ENCODE data around the gene MTERF1.

Gene MTERF1

GRCh38 chr7:91832493-91833045 is 47.9 kb downstream of the MTERF1 start:
- no peak for DNase-seq (ENCODE audit: low read depth)

DNA sequence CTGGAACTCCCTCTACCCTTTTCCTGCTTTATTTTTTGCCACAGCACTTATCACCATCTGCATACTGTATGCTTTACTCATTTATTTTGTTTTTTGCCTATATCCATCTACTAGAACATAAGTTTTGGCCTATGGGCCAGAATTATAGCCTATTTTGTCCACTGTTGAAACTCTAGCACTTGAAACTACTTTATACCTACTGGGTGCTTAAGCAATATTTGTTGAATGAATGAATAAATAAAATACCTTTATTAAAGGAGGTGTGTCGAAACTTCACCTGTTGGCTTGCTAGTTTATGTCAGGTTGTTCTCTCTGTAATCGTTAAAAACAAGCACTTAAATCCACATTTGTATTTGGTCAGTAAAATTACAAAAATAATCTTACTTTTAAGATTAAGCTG is 53.3 kb downstream of the MTERF1 start:
- no peak for DNase-seq (ENCODE audit: low read depth)

DNA sequence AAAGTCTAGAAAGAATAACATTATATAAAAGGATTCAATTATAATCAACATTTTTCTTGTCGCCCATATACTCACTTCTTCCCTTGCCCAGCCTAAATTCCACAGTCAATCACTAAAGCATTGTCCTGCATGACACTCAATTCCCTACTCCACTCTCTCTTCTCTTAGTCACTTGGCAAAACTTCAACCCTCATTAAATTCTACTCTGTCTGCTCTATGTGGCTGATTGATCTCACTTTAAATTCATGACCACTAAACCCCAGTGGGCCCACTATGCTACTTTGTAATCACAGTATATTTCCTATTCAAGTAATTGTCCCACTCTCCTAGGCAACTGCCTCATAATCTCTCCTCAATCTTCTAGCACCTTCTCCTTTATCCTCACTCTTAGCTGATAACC is 54.1 kb downstream of the MTERF1 start:
- DNase-seq (ENCODE audit: low read depth), result no peak

DNA sequence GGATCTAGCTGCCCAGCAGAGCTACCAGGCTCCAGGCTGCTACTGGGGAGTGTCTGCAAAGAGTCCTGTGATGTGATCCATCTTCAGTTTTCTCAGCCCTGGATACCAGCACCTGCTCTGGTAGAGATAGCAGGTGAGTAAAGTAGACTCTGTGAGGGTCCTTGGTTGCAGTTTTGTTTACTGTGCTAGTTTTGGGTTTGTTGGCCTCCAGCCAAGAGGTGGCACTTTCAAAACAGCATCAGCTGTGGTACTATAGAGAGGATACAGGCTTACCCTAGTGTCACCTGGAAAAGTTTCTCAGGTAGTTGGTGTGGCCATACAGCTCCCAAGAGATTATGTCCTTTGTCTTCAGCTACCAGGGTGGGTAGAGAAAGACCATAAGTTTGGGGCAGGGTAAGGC is 56.3 kb downstream of the MTERF1 start:
- no peak for DNase-seq (ENCODE audit: low read depth)
